ENCODE results near the gene PSAPL1. TPM values are rescaled to one million over a fixed set of nuclear protein-coding genes. Genes with fewer than 3 reads are reported as not detected.
A peak's percentile ranks its signal among the peaks of the same experiment; 100 is the strongest.

PSAPL1 gene
- total and polyA plus RNA-seq, 5 donors, result not detected

DNA sequence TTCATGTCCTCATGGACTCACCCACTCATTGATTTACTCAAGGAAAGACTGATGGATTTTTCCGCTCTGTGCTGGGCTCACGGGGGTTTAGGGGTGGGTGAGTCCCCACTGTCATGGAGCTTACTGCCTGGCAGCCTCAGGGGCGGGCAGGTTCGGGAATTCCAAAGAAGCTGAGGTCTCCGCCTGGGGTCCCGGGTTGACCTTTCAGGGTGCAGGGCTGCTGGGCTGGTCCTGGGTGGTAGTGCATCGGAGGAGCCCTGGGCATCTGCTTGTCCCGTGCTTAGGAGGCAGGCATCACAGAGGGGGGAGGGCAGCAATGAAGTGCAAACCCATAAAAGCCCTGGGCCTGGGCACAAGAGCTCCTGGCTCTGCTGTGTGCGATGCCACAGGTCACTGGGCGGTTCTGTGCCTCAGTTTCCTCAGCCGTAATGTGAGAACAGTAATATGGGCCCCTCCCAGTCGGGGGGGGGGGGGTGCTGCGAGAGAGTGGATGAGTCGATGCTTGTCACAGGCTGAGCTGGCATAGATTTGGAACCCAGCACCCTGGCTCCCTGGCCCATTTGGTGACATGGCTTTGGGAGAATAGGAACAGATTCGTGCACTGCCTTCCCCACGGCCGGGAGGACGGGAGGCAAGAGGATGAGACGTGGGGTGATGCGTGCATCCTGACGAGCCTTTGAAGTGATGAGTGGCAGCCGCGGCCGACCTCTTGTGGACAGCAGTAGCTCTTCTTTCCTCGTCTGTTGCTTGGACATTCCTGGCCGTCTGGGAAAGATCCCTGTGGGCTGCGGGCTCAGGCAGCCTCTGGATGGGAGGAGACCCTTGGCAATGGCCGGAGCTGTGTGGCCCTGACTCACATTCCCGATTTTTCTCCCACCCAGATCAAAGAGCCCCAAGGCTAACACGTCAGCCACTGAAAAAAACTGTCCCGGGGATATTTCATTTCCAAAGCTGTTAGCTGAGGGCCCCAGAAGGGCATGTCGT is 42.0 kb downstream of the PSAPL1 start:
- DNase-seq (peak in 2 of 3 donors; percentile 37 to 67), ATAC-seq (peak; percentile 33 to 50)
- Histone ChIP-seq H3K4me1 (ENCODE audit: control insufficient read depth, insufficient read depth, low read length) (no peaks in the 10 kb centered on the region), H3K27ac (ENCODE audit: low read length) (no peak overlapping the region), H3K4me3 (ENCODE audit: low read length) (no peak overlapping the region), H3K27me3 (ENCODE audit: control insufficient read depth, insufficient read depth) (no peaks in the 10 kb centered on the region), H3K9me3 (ENCODE audit: control insufficient read depth, low read length) (no peaks in the 10 kb centered on the region)
- 52% methylated on average over 32 of the region's 32 CpGs for WGBS
- intact Hi-C loops (cut with DNase I), result no loop called here

DNA sequence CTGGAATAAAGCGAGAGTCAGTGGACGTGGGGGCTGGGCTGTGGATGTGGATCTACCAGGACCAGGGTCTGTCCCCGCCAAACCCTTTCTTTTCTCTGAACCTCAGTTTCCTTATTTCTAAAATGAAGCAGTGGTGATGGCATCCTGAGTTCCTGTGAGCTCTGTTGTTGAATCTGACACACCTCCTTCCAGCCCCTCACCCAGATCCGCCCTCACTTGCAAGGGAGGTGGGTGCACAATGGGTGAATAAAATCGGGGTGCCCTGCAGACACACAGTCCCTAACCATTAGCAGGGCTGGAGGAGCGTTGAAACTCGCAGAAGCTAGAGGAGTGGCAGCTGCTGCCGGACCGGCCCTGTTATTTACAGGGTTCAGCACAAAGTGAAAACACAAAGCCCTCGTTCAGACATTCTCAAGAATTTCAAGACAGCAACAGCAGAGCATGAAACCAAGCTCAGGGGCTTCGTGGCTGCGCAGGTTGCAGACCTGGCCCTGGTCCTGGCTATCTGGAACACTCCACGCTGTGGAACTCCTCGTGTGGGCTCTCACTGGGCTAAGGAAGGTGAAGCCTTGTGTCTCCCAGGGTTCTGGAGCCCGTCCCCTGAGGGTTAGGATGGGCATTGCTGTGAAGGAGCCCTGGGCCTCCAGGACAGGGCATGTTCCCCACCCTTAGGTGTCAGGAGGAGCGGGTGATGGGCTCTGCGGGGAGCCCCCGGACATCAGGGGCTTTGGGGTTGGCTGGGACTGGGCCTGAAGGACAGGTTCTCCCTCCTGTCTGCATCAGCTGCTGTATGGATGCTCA is 42.9 kb downstream of the PSAPL1 start:
- Histone ChIP-seq H3K9me3 (ENCODE audit: control insufficient read depth, low read length) (no peaks in the 10 kb centered on the region), H3K27me3 (ENCODE audit: control insufficient read depth, insufficient read depth) (no peaks in the 10 kb centered on the region), H3K4me3 (ENCODE audit: low read length) (no peak overlapping the region), H3K27ac (ENCODE audit: low read length) (no peak overlapping the region), H3K4me1 (ENCODE audit: control insufficient read depth, insufficient read depth, low read length) (no peaks in the 10 kb centered on the region)
- intact Hi-C loops (cut with DNase I), result no loop called here
- DNase-seq (no peak), ATAC-seq (no peak)
- WGBS, result 78% methylated on average over 18 of the region's 18 CpGs

GRCh38 chr4:7390906-7391636 is 43.7 kb downstream of the PSAPL1 start:
- Histone ChIP-seq H3K4me1 (ENCODE audit: control insufficient read depth, insufficient read depth, low read length) (no peaks in the 10 kb centered on the region), H3K27me3 (ENCODE audit: control insufficient read depth, insufficient read depth) (no peaks in the 10 kb centered on the region), H3K9me3 (ENCODE audit: control insufficient read depth, low read length) (no peaks in the 10 kb centered on the region), H3K27ac (ENCODE audit: low read length) (no peak overlapping the region), H3K4me3 (ENCODE audit: low read length) (no peak overlapping the region)
- intact Hi-C loops (cut with DNase I), result no loop called here
- ATAC-seq, result no peak
- no peak for DNase-seq
- WGBS, result 77% methylated on average over 18 of the region's 18 CpGs

DNA sequence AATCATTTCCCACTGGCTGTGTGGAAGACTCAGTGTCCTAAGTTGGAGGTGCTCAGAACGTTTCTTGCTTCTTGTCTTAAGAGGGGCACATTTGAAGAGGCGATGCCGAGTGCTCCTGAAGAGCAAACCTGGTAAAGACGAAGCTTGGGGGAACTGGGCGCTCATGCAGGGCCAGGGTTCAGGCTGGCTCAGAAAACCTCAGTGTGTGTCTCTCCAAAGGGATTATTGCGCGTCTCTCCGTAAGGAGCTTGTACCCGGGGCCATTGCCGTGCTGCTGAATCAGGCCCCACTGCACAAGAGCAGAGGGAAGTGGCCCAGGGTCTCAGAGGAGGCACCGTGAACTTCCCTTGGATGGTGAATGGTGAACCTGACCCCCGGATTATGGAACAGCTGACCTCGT is 44.4 kb downstream of the PSAPL1 start:
- no peak overlapping the region for H3K27ac ChIP-seq (ENCODE audit: low read length)
- ATAC-seq (no peak), DNase-seq (no peak)
- no peak overlapping the region for H3K4me3 ChIP-seq (ENCODE audit: low read length)
- no peaks in the 10 kb centered on the region for H3K4me1 ChIP-seq (ENCODE audit: control insufficient read depth, insufficient read depth, low read length)
- no peaks in the 10 kb centered on the region for H3K27me3 ChIP-seq (ENCODE audit: control insufficient read depth, insufficient read depth)
- 87% methylated on average over 13 of the region's 13 CpGs for WGBS
- H3K9me3 ChIP-seq (ENCODE audit: control insufficient read depth, low read length), result no peaks in the 10 kb centered on the region
- intact Hi-C loops (cut with DNase I), result no loop called here

DNA sequence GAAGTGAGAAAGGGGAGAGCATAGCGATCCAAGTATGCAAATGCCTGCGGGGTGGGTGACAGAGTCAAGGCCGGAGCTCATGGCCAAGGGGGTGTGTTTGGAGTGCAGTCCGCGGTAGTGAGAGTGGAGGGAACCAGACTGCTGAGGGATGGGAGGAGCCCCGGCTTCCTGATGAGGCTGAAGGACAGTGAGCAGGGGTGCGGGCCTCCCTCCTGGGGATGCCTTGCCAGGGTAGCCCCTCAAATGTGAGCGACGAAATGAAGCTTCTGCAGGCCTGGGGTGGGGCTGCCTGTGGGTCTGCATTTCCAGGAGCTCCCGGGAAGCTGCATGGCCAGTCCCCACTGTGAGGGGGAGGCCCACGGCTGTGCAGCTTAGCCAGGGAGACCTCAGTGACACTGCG is 45.0 kb downstream of the PSAPL1 start:
- WGBS, result 57% methylated on average over 12 of the region's 12 CpGs

GRCh38 chr4:7389101-7389701 is 45.5 kb downstream of the PSAPL1 start:
- ATAC-seq, result no peak
- no peaks in the 10 kb centered on the region for H3K27me3 ChIP-seq (ENCODE audit: control insufficient read depth, insufficient read depth)
- intact Hi-C loops (cut with DNase I), result no loop called here

More for the DNA sequence above, 45.0 kb downstream of the PSAPL1 start:
- Histone ChIP-seq H3K27me3 (ENCODE audit: control insufficient read depth, insufficient read depth) (no peaks in the 10 kb centered on the region), H3K27ac (ENCODE audit: low read length) (no peak overlapping the region), H3K4me3 (ENCODE audit: low read length) (no peak overlapping the region), H3K4me1 (ENCODE audit: control insufficient read depth, insufficient read depth, low read length) (no peaks in the 10 kb centered on the region), H3K9me3 (ENCODE audit: control insufficient read depth, low read length) (no peaks in the 10 kb centered on the region)
- intact Hi-C loops (cut with DNase I), result no loop called here
- peak in 1 of 3 donors; percentile 34 for DNase-seq
- no peak for ATAC-seq

DNA sequence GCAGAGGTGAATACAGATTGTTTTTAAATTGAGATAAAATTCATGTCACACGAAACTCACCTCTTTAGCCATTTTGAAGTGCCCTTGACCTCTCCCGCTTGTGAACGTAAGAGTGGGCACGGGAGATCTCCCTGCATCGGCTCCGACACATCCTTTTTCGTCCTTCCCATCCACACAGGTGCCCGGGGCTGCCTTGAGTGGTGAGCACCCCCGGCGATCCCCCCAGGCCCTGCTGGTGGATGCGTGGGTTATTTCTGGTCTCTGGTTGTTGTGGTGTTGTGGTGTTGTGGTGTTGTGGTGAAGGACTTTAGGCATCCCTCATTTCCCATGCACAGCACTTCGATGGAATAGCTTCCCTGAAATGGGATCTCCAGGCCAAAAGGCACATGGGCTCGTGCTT is 46.1 kb downstream of the PSAPL1 start:
- H3K9me3 ChIP-seq (ENCODE audit: control insufficient read depth, low read length), result no peaks in the 10 kb centered on the region
- WGBS, result 90% methylated on average over 13 of the region's 13 CpGs
- intact Hi-C loops (cut with DNase I), result no loop called here
- no peak overlapping the region for H3K4me3 ChIP-seq (ENCODE audit: low read length)
- no peaks in the 10 kb centered on the region for H3K4me1 ChIP-seq (ENCODE audit: control insufficient read depth, insufficient read depth, low read length)
- H3K27ac ChIP-seq (ENCODE audit: low read length), result no peak overlapping the region
- ATAC-seq, result no peak
- H3K27me3 ChIP-seq (ENCODE audit: control insufficient read depth, insufficient read depth), result no peaks in the 10 kb centered on the region
- DNase-seq, result peak in 1 of 3 donors; percentile 32

More at GRCh38 chr4:7389101-7389701, 45.5 kb downstream of the PSAPL1 start:
- DNase-seq, result peak in 2 of 3 donors; percentile 32 to 41
- H3K9me3 ChIP-seq (ENCODE audit: control insufficient read depth, low read length), result no peaks in the 10 kb centered on the region
- H3K27ac ChIP-seq (ENCODE audit: low read length), result no peak overlapping the region
- no peak overlapping the region for H3K4me3 ChIP-seq (ENCODE audit: low read length)
- no peaks in the 10 kb centered on the region for H3K4me1 ChIP-seq (ENCODE audit: control insufficient read depth, insufficient read depth, low read length)
- 91% methylated on average over 15 of the region's 15 CpGs for WGBS

- H3K4me3 ChIP-seq (ENCODE audit: low read length), result no peak overlapping the region
- intact Hi-C loops (cut with DNase I), result no loop called here
- H3K27me3 ChIP-seq (ENCODE audit: control insufficient read depth, insufficient read depth), result no peaks in the 10 kb centered on the region
- H3K4me1 ChIP-seq (ENCODE audit: control insufficient read depth, insufficient read depth, low read length), result no peaks in the 10 kb centered on the region
- no peak overlapping the region for H3K27ac ChIP-seq (ENCODE audit: low read length)
- DNase-seq, result peak in 1 of 3 donors; percentile 12
- WGBS, result 96% methylated on average over 6 of the region's 6 CpGs
- ATAC-seq, result no peak
- no peaks in the 10 kb centered on the region for H3K9me3 ChIP-seq (ENCODE audit: control insufficient read depth, low read length)
Measured at GRCh38 chr4:7387925-7388324, 46.8 kb downstream of the PSAPL1 start.

DNA sequence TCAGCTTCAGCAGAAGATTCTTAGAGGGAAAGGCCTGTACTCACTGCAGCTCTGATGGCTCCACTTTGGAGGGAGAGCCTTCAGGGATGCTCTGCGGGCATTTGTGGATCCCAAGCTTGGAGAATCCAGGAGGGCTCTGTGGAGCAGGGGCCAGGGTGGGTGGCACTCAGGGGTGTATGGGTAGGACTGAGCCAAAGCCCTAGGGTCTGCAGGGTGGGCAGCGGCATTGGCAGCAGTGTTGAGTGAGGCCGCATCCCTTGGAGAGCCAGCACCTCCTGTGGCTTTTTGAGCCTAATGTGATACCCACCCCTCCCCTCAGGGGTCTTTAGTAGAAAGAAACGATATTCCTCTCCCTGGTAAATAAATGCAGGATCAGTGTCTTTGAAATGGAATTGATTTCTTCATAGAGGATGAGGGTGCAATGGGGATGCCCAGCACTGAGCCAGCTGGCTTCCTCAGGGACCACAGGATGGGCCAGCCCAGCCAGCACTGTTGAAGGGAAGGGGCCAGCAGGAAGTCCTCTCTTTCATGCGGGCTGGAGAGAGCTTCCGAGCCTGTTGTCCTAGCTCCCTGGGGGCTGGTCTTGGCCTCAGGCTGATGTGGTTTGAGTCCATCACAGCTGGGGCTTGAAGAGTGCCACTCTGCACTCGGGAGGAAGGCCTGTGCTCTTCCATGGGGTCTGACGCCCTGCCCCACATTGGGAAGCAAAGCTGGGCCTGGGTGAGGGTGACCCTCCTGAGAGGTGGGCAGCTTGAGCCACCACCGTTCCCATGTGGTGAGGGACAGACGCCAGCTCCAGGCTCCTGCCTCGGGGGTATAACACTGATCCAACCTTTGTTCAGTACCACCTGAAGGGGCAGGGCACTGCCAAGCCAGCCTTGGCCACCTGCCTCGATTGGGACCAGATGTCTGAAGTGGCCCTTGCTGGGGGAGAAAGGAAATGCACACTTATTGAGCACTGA is 49.5 kb downstream of the PSAPL1 start:
- Histone ChIP-seq H3K4me3 (ENCODE audit: low read length) (no peak overlapping the region), H3K27me3 (ENCODE audit: control insufficient read depth, insufficient read depth) (no peaks in the 10 kb centered on the region), H3K9me3 (ENCODE audit: control insufficient read depth, low read length) (no peaks in the 10 kb centered on the region), H3K27ac (ENCODE audit: low read length) (no peak overlapping the region), H3K4me1 (ENCODE audit: control insufficient read depth, insufficient read depth, low read length) (peaks cover 5% of the 10 kb centered on the region)
- peak in 1 of 3 donors; percentile 18 for DNase-seq
- ATAC-seq, result no peak
- intact Hi-C loops (cut with DNase I), result no loop called here
- 63% methylated on average over 12 of the region's 12 CpGs for WGBS

All from right cardiac atrium (tissue), 5 donors.